ENCODE data around the gene ZBTB18. TPM values are rescaled to one million over a fixed set of nuclear protein-coding genes. Genes with fewer than 3 reads are reported as not detected.

The ZBTB18 gene
- total RNA-seq (2014; rRNA removed; shearing (Covaris generic)) = 10.7 and 11.0 TPM in 2 replicates

DNA sequence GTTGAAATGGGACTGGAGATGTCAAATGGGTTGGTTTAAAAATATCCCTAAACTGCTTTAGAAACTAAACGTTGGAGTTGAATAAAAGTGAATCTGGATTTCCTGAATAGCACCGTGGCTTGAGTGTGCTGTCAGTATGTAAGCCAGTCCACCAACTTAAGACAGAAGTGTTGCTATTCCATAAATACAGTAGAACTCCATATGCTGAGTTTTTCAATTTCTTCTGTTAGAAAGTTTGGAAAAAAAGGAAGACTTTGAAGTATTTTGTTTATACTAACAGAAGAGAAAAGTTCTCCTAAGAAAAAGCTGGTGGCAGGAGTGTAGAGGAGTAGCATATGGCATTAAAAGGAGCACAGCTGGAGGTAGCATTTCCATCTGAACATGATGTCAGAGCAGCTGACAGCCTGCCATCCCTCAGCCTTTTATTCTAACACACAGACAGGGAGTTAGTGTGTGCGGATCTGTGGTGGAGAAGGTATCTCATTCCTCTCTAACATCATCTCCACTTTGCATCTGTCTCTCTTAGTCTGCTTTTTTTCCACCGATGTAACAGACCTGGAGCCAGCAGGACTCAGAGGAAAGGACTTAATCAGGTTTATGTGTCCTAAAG is at the start of gene ZBTB18:
ZBTB18 (plus strand) TSS at position 449 of the 610 bp plus-strand sequence; CDS start at position 598, 149 bp downstream.
- no peak for DNase-seq (ENCODE audit: low spot score)

DNA sequence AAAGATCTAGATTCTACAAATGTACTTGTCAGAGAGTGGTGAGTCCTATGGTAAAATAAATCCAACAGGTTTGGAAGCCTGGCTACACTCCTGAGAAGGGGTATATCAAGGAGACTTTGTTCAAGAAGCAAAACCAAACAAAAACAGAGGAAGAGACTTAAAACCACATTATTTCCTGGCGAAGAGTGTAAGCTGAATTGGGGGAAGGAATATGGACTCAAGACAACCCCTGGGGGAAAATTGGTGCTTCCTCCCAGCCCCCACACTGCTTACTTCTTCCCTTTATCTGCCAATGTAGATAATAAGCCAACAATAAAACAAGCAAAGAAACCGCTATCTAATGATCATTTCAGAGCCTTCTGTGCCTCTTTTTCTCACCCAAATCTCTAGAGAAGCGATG is 48.4 kb upstream of the ZBTB18 start:
- no peak for DNase-seq (ENCODE audit: low spot score)

DNA sequence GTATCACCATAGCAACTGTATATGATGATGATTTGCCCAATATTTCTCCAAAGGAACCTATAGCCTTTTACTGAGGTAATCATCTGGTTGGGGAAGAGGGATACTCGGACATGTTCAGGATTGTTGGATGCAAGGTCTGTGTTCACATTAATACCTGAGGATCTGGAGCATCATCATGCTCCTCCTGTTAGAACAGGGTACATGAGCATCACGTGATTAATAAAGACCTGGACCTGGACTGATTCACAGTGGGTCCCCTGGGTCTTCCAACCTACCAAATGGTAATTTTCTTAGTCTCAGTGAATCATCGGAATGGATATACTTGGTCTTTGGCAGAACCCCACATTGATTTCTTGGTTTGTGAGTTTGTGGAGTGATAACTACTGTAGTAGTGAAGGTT is 45.6 kb upstream of the ZBTB18 start:
- DNase-seq (ENCODE audit: low spot score) = no peak

DNA sequence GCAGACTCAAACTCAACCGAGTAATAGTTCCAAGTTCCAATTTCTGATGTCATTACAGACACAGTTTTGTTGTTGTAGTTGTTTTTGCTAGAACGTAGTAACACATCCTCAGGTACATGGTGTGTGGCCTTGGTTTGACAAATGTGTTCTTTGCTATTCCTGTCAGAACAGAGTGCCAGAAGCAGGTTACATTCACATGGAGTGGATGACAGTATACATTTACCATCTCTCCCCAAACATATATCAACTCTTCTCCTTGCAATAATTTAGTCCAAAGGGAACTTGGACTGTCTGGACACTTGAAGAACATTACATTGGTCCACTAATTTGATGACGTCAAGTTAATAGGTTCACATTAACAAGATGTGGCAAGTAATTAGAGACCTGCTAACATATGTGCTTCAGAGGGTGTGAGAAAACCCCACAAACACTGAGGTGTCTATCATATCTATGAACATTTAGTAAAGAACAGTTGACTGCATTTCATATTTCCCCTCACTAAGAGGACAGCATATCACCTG is 44.6 kb upstream of the ZBTB18 start:
- DNase-seq (ENCODE audit: low spot score) = no peak

DNA sequence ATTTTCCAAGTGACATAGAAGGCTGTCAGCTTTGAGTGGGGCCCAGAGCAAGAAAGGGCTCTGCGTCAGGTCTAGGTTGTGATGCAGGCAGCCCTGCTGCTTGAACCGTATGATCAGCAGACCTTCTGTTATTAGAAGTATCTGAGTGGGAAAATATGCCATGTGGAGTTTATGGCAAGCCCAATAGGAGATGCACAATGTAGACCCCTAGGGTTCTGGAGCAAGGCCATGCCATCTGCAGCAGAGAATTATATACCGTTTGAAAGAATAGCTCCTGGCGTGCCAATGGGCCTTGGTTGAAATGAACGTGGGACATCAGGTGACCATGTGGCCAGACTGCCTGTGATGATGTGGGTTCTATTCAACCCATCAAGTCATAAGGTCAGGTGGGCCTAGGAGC is 44.1 kb upstream of the ZBTB18 start:
- no peak for DNase-seq (ENCODE audit: low spot score)

DNA sequence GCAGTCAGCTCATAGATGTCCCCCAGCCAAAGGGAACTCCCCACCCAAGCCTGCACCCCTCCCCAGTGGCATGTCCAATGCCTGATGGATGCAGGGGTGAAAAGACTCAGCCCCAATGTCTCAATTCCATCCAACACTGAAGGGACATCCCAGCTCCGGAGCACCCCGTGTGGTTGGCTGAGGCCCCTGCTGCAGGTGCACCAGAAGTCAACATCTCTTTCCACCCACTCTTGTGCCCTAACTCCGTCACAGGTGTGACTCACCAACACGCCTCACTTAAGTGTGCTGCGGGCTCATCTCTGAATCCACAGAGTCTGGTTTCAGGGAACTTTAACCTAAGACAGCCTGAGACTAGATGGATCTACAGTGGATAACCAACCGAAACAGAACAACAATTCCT is 40.9 kb upstream of the ZBTB18 start:
- DNase-seq (ENCODE audit: low spot score) = peak; percentile 7

DNA sequence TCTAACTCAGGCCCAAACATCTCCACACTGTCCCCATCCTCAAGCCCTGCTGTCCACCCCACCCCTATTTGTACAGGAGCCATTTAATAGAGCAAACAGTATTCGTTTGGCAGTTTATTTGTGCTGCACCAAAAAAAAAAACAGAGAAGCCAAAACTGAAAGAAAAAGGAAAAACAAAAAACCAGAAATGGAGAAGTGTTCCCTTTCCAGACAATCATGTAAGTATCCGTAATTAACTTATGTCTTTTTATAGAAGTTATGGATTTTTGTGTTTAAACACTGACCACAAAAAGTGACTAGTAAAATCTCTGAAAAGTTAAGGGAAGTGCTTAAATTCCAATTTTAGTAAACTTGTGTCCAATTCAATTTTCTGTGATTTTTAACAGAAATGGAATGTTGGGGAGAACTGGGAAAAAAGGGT is 40.4 kb upstream of the ZBTB18 start:
- DNase-seq (ENCODE audit: low spot score) = no peak

DNA sequence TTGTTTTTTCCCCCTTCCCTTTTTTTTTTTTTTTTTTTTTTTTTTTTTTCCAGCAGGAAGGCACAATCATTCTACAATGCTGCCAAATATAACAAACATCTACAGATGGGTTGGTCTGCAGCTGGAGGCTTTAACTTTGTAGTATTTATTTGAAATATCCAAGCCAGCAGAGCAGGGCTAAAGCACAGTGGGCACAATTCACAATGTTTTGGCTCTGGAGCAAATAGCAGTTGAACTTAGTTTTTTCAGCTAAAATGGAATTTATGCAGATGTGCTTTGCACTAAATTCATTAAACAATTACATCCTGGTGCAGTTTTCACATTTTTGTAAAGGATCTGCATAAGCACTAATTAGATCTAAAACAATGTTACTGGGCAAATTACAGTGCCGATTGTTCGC is 39.8 kb upstream of the ZBTB18 start:
- no peak for DNase-seq (ENCODE audit: low spot score)

DNA sequence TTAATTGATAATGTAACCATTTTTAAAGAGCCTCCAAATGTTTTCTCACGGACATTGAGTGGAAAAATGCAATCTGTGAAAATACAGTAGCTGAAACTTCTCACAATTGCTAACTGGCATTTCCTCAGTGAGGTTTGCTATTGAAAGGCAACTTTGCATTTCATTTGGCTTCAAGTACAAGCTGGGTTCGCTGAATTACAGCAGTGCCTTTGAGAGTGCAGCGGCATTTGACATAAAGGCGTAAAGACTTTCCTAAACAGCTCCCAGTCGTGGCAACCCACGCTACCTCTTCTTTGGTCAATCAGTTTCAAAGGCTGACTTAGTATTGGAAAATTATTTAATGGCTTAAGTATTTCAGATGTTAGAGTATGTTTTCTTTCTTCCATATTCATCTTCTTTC is 39.3 kb upstream of the ZBTB18 start:
- DNase-seq (ENCODE audit: low spot score) = no peak

DNA sequence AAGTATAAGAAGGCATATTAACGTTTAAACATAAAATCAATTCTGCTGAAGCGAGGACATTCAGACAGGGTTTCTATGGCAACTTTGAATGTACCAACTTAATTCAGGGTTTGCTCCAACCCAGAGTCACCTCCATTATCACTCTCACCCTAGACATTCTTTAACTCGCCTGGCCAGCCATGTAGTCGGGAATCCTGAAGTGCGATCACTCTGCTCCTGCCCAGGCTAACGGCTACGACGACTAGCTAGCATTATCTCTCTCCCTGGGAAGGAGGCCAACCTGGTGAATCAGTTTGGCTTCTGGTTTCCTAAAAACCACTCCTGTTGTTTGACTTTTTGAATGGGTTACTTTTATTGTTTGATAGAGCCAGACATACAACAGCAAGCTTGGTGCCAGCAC is 38.9 kb upstream of the ZBTB18 start:
- no peak for DNase-seq (ENCODE audit: low spot score)

DNA sequence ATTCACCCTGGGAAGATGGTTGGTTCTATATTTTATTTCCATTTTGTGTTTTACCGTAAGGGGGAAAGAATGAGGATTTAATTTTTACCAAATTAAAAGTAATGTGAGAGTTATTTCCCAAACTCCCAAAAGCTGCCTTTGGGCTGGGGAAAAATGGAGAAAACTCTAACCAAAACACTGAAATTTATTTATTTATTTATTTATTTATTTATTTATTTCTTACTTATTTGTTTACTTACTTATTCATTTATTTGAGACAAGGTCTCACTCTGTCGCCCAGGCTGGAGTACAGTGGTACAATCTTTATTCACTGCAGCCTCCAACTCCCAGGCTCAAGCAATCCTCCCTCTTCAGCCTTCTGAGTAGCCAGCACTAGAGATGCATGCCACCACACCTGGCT is 38.0 kb upstream of the ZBTB18 start:
- no peak for DNase-seq (ENCODE audit: low spot score)

DNA sequence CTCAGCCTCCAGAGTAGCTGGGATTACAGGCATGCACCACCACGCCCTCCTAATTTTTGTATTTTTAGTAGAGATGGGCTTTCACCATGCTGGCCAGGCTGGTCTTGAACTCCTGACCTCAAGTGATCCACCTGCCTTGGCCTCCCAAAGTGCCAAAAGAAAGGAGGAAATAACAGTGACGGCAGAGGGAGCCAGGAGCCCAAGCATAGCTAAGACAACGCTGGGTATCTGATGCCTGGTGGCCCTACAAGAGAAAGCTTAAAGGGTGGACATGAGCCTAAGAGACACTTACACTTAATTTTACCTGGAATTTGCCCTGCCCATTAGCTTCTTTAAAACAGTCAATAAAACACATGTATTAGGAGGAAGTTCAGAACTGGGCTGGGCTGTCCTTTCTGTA is 36.2 kb upstream of the ZBTB18 start:
- DNase-seq (ENCODE audit: low spot score) = peak; percentile 1

DNA sequence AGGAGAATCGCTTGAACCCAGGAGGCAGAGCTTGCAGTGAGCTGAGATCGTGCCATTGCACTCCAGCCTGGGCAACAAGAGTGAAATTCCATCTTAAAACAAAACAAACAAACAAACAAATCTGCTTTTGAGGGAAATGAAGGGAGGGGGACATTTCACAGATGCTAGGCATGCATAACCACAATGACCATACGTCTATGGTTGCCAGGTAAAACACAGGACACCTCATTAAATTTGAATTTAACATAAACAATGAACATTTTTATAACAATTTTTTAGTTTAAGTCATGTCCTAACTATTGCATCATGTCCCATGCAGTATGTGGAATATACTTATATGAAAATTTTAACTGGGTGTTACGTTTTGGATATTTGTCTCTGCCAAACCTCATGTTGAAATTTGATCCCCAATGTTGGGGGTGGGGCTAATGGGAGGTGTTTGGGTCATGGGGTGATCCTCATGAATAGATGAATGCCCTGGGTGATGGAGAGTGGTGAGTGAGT is 31.0 kb upstream of the ZBTB18 start:
- DNase-seq (ENCODE audit: low spot score) = no peak

DNA sequence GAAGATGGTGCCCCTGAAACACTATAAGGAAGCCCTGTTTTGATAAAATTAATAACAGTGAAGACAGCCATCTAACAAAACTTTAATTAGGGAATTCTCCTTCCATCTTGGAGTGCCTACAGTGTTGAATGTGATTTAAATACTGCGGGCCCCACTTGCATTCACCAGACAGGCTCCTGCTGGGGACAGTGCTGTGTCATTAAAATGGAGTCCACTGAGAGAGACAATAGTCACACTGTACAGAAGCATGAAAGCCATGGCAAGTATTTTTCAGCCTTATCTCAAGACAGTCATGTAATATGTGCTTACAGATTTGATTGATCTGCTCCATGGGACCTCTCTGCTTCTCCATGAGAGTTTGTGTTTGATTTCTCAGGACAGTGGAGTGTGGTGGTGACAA is 29.7 kb upstream of the ZBTB18 start:
- no peak for DNase-seq (ENCODE audit: low spot score)

DNA sequence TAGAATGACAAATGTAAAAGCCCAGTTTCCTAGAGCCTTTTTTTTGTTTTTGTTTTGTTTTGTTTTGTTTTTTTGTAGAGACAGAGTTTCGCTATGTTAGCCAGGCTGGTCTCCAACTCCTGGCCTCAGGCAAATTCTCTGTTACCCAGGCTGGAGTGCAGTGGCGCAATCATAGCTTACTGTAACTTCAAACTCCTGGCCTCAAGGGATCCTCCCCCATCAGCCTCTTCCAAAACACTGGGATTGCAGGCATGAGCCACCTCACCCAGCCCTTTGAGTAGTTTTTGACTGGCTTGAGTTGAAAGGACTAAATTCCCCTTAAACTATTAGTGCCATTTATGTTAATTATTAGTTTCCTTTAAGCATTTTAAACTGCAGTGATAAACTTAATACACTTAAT is 28.8 kb upstream of the ZBTB18 start:
- DNase-seq (ENCODE audit: low spot score) = no peak

DNA sequence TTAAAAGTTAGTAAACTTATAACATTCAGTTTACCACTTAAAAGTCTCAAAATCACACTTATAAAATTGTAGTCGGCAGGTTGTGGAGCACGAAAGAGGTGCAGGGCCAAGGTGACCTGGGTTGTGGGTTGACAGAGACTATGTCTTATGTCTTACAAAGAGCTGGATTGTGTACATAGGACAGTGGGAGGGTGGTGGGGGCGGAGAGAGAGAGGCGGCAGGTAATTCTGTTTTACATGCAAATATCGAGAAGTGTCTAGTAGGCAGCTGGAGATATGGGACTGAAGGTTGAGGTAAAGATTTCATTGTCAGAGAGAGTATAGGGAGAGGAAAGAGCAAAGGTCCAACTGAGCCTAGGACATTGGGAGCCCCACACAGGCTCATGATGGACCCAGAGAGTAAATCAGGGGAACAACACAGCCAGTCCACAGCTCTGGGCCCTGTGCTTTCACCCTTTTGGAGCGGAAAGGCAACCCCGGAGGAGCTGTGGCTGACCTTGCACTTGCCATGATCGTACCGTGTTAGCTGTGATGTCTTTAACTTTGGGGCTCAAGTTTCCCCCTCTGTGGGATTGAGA is 28.1 kb upstream of the ZBTB18 start:
- DNase-seq (ENCODE audit: low spot score) = no peak

DNA sequence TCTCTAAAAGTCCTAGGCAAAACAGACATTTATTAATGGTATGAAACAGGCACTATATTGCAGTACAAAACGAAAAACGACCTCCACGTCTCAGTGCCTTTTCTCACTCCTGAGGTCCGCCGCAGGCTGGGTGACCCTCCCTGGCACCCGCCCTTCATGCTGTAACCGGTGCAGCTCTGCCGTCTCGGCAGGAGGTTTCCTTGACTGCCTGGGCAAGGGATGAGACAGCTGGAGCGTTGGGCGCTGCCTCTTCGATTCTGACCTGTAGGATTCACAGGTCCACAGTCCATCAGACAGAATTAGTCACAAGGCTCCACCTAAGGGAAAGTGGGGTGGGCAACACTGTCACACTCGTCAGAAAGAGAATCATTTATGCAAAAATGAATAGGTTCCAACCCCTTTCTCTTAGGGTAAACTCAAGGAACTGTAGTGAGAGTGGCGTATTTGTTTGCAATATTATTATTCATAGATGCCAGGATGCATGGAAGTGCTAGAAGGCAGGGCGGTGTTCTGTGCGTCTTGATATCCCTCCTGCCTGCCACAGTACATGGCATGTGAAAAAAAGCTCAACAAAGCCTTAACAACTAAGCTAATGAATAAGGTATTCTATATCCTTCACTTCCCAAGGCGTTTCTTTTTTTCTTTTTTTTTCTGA is 23.5 kb upstream of the ZBTB18 start:
- DNase-seq (ENCODE audit: low spot score) = no peak

DNA sequence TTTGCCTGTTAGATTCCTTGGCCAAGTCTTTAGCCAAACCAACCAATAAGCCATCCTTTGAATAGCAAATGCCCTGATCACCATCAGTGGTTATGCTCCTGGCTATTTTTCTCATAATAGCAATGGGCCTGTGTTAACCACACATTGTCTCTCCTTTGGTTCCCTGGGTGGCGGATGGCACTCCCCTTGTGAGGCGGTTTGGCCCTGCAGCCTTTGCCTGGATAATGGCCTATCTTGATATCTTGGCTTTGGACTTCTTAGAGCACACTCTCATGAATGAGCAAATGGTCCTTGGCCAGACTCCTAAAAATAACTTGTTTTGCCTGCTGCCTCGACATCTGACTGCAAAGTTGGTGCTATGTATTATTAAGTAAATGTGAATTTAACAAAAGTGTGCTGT is 22.4 kb upstream of the ZBTB18 start:
- no peak for DNase-seq (ENCODE audit: low spot score)

DNA sequence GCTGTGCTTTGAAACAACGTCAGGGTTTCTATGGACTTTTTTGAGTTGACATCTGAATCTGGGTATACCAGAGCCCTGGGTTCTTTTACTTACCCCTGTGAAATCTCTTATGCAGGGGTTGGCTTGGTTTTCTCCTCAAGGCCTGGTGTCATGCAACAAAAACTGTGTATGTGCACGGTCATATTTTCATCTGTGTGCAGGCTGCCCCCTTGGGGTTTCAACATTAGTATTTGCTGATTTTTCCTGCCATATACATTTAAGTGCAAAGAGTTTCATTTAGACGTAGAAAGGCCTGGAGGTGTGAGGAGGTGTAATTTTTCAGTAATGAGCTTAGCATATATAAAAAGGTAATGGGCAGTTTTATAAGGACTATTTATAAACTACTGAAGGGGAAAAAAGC is 22.0 kb upstream of the ZBTB18 start:
- DNase-seq (ENCODE audit: low spot score) = no peak

DNA sequence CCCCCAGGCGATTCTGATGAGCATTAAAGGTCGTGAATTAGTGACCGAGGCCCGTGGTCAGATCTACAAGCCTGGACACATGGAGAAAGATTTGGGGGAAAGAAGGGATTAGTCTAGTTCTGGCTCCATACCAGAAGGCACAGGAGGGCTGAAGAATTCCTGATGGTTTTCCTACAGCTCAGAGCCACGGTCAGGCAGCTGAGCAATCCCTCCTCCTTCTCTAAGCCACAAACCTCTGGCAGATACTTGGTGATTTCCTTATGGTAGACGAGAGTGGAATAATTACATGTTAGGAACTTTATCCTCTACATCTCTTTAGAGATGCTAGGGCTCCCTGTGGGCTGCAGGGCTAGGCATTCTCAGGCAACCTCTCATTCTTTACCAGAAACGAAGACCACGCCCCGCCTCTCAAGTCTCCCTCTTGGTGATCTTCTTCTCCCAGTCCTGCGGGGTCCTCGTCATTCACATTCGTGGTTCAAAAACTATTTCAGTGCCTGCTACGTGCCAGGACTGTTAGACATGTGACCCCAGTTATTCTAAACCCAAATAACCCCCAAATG is 20.5 kb upstream of the ZBTB18 start:
- no peak for DNase-seq (ENCODE audit: low spot score)

DNA sequence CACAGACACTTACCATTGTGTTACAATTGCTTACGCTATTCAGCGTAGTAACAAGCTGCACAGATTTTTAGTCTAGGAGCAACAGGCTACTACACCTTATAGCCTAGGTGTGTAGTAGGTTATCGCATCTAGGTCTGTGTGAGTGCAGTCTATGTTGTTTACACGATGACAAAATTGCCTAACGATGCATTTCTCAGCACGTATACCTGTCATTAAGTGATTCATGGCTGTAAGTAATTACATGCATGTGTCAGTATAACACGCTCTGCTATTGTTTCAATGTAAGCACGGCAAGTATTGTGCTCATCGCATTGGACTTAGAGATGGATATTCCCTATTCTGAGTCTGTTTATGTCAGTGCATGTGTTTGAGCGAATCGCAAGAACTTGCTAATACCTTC is 15.7 kb upstream of the ZBTB18 start:
- no peak for DNase-seq (ENCODE audit: low spot score)

DNA sequence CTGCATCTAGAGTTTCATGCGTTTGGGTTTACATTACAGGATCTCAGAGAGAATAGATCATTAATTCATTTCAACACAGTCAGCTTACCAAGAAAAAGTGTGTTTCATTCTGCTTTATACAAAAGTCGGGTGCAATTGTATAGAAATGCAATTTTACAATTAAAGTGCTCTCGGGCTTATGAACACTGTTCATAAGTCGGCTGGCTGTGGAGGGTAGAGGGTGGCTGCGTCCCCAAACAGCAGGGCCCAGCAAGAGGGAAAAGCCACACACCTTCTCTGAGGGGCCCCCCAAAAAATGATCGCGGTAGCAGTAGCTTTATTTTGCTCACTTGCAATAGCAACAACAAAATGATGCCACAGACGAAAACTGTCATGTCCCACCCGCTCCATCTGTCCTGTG is 13.8 kb upstream of the ZBTB18 start:
- DNase-seq (ENCODE audit: low spot score) = no peak
